Endodermal cell (in vitro differentiated cells): ENCODE results near the gene CDT1. TPM values are rescaled to one million over a fixed set of nuclear protein-coding genes. Genes with fewer than 3 reads are reported as not detected.

Source experiments
- DNase-seq: peaks from one replicate; pipeline ENCODE4 v3.0.0-alpha.2; 2017
- H3K27ac ChIP-seq: 2 replicates; pipeline ENCODE4 v1.5.1; 2013; ENCODE audit warnings: mild to moderate bottlenecking, low read depth, low read length, moderate library complexity
- H3K27me3 ChIP-seq: 2 replicates; pipeline ENCODE4 v1.6.1; 2013; ENCODE audit warnings: mild to moderate bottlenecking, low read length, moderate library complexity; ENCODE audit not compliant: insufficient read depth, control insufficient read depth, poor library complexity, severe bottlenecking
- H3K36me3 ChIP-seq: 2 replicates; pipeline ENCODE4 v1.7.0; 2013; ENCODE audit warnings: mild to moderate bottlenecking, low read length, moderate library complexity; ENCODE audit not compliant: control insufficient read depth, insufficient read depth
- H3K4me1 ChIP-seq: one replicate; pipeline ENCODE4 v1.7.0; 2013; ENCODE audit warnings: low read length; ENCODE audit not compliant: control insufficient read depth, insufficient read depth
- H3K4me3 ChIP-seq: 2 replicates; pipeline ENCODE4 v1.5.1; 2013; ENCODE audit warnings: mild to moderate bottlenecking, low read length, moderate library complexity
- H3K9ac ChIP-seq: 2 replicates; pipeline ENCODE4 v1.6.1; 2013; ENCODE audit warnings: mild to moderate bottlenecking, low read length, moderate library complexity; ENCODE audit not compliant: poor library complexity, severe bottlenecking; ENCODE audit errors: extremely low read depth
- H3K9me3 ChIP-seq: 2 replicates; pipeline ENCODE4 v1.6.1; 2013; ENCODE audit warnings: mild to moderate bottlenecking, low read length, moderate library complexity; ENCODE audit not compliant: control insufficient read depth
- H3K27ac Mint-ChIP-seq: 2 replicates; pipeline ENCODE4 v1.8.0; 2020; ENCODE audit warnings: mixed read lengths
- H3K27me3 Mint-ChIP-seq: 2 replicates; pipeline ENCODE4 v1.8.0; 2021; ENCODE audit warnings: mild to moderate bottlenecking, mixed read lengths; ENCODE audit not compliant: insufficient read depth
- H3K36me3 Mint-ChIP-seq: 2 replicates; pipeline ENCODE4 v1.8.0; 2020; ENCODE audit warnings: low read depth, mixed read lengths
- H3K4me1 Mint-ChIP-seq: 2 replicates; pipeline ENCODE4 v1.8.0; 2020; ENCODE audit warnings: mixed read lengths
- H3K4me3 Mint-ChIP-seq: 2 replicates; pipeline ENCODE4 v1.8.0; 2020; ENCODE audit warnings: mild to moderate bottlenecking, moderate library complexity, mixed read lengths
- H3K9me3 Mint-ChIP-seq: 2 replicates; pipeline ENCODE4 v1.8.0; 2020; ENCODE audit warnings: mild to moderate bottlenecking, mixed read lengths
- WGBS, 2 experiments: methylation state at CpG; one replicate each; pipeline versions ENCODE4 v1.1.5 to v1.1.7; 2013; ENCODE audit warnings: missing lambda C conversion rate in 2 of 2, mixed read lengths in 1 of 2; ENCODE audit not compliant: insufficient coverage in 1 of 2, insufficient read length in 1 of 2; 5-methylcytosine and 5-hydroxymethylcytosine counted together
- long read RNA-seq, 4 experiments: library from polyadenylated mRNA in 2 of 4; library from RNA in 1 of 4; library from capped mRNA in 1 of 4; stranded (forward) in 3 of 4; unstranded in 1 of 4; transcript quantifications; one replicate each; pipeline ENCODE4 v2.0.0, GENCODE V29; 2020 to 2021; ENCODE audit warnings: inconsistent platforms in 1 of 4
- polyA plus RNA-seq, 2 experiments: library from polyadenylated mRNA; stranded (reverse); fragments of 50-300 nt; gene quantifications; one replicate each; pipeline ENCODE4 v1.2.3, GENCODE V29; 2013
- total RNA-seq, 2 donors: library from RNA; stranded (reverse); fragmentation: NEBNext Ultra II Directional in 1 of 2; extraction: Animal tissue kit (Norgen Biotek cat#: 25700) in 1 of 2; gene quantifications; 2 replicates in 1 of 2; 3 replicates in 1 of 2; pipeline ENCODE4 v1.2.1, GENCODE V29; 2021
- TF ChIP-seq, protein P1 (sequence below): fragments of 200-600 bp; sonication (generic); conservative IDR thresholded peaks from 2 replicates; pipeline ENCODE4 v1.5.0; 2021; ENCODE audit warnings: antibody characterized with exemption, mild to moderate bottlenecking

CDT1 gene
- total RNA-seq = 10 to 100 TPM; 57.1 to 63.0 TPM
- 41.5 TPM for polyA plus RNA-seq (2013, experiment 1 of 2)
- polyA plus RNA-seq (2013, experiment 2 of 2) = 34.7 TPM
- long read RNA-seq, experiment 1, transcript CDT1-201 (10 exons, 3,240 nt) = major isoform, 17 of 43 reads
- long read RNA-seq, experiment 1, partial matches to known transcripts = 24 of 43 reads
- long read RNA-seq, experiment 1, other reads (novel, unspliced or antisense) = 2 of 43 reads
- long read RNA-seq, experiment 2, transcript CDT1-201 (10 exons, 3,240 nt) = major isoform, 80 of 95 reads
- long read RNA-seq, experiment 2, partial matches to known transcripts = 14 of 95 reads
- long read RNA-seq, experiment 2, other reads (novel, unspliced or antisense) = 1 of 95 reads
- long read RNA-seq, experiment 3, transcript CDT1-201 (10 exons, 3,240 nt) = major isoform, 6 of 26 reads
- long read RNA-seq, experiment 3, partial matches to known transcripts = 14 of 26 reads
- long read RNA-seq, experiment 3, other reads (novel, unspliced or antisense) = 6 of 26 reads
- long read RNA-seq, experiment 4, partial matches to known transcripts = 5 of 5 reads
- long read RNA-seq, experiment 4, other reads (novel, unspliced or antisense) = 0 of 5 reads

GRCh38 chr16:88803264-88803987 lies at the start of gene CDT1:
Gene CDT1, plus strand, starts transcription at chr16:88803789. Its CDS starts 43 bp downstream, at chr16:88803832.
- 0% methylated on average over 30 to 97 of the region's 98 CpGs for WGBS, 2 experiments
- Histone ChIP-seq H3K4me1 (peaks cover 2% of the 10 kb centered on the region), H3K9me3 (no peaks in the 10 kb centered on the region), H3K27me3 (no peaks in the 10 kb centered on the region), H3K27ac (peak within 1 kb of the TSS; percentile 44), H3K9ac (peak within 1 kb of the TSS; percentile 70), H3K4me3 (peak within 1 kb of the TSS; percentile 88), H3K36me3 (peaks cover 12% of the 10 kb centered on the region)
- TF ChIP-seq, protein P1, sequence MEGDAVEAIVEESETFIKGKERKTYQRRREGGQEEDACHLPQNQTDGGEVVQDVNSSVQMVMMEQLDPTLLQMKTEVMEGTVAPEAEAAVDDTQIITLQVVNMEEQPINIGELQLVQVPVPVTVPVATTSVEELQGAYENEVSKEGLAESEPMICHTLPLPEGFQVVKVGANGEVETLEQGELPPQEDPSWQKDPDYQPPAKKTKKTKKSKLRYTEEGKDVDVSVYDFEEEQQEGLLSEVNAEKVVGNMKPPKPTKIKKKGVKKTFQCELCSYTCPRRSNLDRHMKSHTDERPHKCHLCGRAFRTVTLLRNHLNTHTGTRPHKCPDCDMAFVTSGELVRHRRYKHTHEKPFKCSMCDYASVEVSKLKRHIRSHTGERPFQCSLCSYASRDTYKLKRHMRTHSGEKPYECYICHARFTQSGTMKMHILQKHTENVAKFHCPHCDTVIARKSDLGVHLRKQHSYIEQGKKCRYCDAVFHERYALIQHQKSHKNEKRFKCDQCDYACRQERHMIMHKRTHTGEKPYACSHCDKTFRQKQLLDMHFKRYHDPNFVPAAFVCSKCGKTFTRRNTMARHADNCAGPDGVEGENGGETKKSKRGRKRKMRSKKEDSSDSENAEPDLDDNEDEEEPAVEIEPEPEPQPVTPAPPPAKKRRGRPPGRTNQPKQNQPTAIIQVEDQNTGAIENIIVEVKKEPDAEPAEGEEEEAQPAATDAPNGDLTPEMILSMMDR = no peak
- H3K27ac Mint-ChIP-seq = peak within 1 kb of the TSS; percentile 82
- H3K36me3 Mint-ChIP-seq = peaks cover 16% of the 10 kb centered on the region
- H3K4me3 Mint-ChIP-seq = peak within 1 kb of the TSS; percentile 74
- no peaks in the 10 kb centered on the region for H3K4me1 Mint-ChIP-seq
- peak; percentile 91 for DNase-seq
- H3K27me3 Mint-ChIP-seq = peaks cover 3% of the 10 kb centered on the region
- H3K9me3 Mint-ChIP-seq = no peaks in the 10 kb centered on the region

GRCh38 chr16:88754109-88754911 lies 49.3 kb upstream of the CDT1 start:
- 90 to 93% methylated on average over 18 to 28 of the region's 28 CpGs for WGBS, 2 experiments
- H3K27ac ChIP-seq = no peak overlapping the region

More at GRCh38 chr16:88754109-88754911, 49.3 kb upstream of the CDT1 start:
- H3K9ac ChIP-seq = no peak overlapping the region
- Mint-ChIP-seq H3K36me3 (no peaks in the 10 kb centered on the region), H3K27ac (no peak overlapping the region), H3K9me3 (no peaks in the 10 kb centered on the region), H3K4me1 (peaks cover 5% of the 10 kb centered on the region), H3K27me3 (no peaks in the 10 kb centered on the region), H3K4me3 (no peak overlapping the region)
- H3K9me3 ChIP-seq = no peaks in the 10 kb centered on the region
- H3K36me3 ChIP-seq = peaks cover 4% of the 10 kb centered on the region
- no peak for DNase-seq
- TF ChIP-seq, protein P1 = no peak
- no peaks in the 10 kb centered on the region for H3K27me3 ChIP-seq
- H3K4me3 ChIP-seq = no peak overlapping the region
- H3K4me1 ChIP-seq = no peaks in the 10 kb centered on the region
